ENCODE results near the gene TWNK.

Gene TWNK

DNA sequence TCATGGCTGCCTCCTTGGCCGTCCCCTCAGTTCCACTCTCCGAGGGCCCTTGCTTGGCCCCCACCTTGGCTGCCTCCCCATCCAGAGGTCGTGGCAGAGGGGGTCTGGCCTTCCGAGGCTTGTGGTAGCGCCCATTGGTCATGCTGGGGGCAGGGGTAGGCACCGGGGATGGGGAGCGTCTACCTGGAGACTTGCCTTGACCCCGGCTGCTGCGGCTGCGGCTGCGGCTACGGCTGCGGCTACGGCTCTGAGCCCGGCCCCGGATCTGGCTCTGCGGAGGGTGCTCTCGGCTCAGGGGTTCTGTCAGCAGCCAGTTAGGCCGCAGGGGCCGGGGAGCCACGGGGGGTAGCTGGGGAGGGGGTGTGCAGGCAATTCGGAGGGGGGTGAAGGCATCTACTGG, 23.0 kb downstream of the TWNK start:
- in situ Hi-C loops (cut with MboI; ENCODE audit: low sequenced_read_pairs), result no loop called here

DNA sequence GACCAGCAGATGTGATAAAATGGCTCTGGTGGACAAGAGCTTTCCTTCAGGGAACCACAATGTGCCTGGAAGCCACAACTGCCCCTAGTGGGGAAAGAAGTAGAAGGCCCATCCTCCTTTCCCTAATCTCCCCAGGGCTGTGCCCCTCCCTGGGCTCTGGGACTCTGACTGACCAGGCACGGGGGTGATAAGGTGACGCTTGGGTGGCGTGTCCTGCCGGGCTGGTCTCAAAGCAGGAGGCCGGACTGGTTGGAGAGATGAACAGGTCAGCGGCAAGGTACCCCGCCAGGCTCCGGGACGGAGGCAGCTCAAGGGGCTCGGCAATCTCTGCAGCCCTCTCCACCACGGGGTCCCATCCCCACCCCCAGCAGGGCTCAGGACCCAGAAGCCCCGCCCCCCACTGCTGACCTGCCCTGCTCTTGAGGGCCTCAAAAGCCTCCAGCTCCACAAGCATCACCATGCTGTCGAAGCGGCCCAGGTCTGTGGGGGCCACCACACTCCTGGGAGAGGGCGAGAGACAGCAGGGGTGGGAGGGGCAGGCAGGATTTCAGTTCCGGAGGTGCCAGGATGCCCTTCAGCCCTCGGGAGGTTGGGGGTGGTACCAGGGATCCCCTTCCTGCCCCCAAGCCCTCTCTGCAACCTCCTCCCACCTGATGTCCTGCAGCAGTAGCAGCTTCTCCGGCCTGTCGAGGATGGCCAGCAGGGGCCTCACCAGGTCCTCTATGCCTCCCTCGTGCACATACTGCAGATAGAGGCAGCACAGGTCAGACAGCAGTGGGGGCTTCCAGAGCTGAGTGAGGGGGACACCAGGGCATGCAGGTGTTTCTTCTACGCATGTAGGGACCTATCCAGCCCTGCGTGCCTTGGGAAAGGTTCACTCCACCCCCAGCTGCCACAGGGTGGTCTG, 24.4 kb downstream of the TWNK start:
- in situ Hi-C loops (cut with MboI; ENCODE audit: low sequenced_read_pairs), result no loop called here

DNA sequence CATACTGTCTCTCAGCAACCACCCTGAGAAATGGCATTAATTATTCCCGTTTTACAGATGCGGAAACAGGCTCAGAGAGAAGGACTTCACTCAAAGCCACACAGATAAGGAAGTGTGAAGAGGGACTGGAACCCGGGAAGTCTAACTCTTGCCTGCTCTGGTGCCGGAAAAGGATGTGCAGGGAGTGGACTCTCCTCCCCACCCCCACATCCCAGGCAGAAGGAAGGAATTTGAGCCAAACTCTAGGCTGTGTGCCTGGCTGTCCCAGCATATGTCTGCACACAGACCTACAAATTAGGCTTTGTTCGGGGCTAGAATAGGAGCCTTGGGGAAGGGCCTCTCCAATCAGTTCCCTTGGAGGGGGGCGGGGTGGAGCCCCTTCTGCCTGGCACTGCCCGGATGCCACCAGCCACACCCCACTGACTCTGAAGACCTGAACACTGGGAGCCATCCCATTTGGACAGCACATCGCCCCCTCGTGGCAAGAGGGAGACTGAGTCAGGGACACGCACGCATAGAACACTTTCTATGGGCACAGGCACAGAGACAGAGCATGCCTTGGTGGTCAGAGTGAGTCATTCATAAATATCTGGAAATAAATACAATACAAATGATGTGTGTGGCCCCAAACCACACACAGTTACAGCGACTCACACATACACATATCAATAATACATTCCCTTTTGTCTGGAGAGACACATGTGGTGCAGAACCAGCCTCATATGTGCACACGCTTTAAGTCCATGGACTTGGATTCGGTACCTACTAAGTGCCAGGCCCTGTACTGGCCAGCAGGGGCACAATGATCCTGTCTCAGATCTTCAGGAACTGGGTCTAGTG, 25.4 kb downstream of the TWNK start:
- in situ Hi-C loops (cut with MboI; ENCODE audit: low sequenced_read_pairs), result no loop called here

DNA sequence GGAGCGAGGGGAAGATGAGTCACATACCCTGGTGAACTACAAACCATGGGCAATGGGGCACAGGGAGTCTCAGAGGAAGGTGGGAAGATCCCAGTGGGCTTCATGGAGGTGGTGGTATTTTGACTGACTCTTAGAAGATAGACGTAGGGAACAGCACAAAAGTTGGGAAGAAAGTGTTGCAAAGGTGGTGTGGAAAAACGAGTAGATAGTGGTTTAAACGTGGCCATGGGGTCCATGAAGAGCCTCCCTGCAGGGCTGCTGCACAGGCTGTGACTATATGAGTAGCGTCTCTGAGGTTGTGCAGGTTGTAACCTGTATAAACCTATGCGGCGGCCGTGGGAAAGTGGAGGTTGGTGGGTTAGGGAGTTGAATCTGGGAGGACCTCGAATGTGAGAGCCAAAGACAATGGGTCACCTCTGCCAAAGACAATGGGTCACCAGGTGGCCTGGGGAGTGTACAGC, 26.1 kb downstream of the TWNK start:
- in situ Hi-C loops (cut with MboI; ENCODE audit: low sequenced_read_pairs), result no loop called here

DNA sequence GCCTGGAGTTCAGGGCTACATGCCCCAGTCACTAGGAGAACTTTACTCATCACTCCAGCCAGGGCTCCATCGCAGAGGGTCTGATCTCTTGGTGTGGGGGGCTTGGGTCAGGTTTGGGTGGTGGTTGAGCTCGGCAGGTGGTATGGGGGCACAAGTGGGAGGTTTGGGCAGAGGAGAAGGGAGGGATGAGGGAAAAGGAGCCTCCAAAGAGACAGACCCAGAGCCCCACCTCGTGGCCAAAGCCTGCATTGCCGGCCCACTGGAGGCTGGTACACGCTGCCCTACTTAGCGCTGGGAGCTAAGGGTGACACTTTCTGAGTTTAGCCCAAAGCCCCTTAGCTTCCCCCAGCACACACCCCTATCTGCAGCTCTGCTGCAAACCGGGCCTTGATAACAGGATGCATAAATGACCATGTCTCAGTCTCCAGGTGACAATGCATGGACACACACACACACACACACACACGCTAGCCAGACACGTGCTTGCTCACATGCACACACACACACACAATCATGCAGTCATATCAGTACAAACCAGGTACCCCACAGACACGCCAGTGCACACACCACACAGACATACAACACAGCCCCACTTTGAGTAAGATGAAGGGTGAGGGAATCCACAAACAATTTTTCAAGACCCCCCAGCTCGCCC, 27.0 kb downstream of the TWNK start:
- in situ Hi-C loops (cut with MboI; ENCODE audit: low sequenced_read_pairs), result no loop called here

DNA sequence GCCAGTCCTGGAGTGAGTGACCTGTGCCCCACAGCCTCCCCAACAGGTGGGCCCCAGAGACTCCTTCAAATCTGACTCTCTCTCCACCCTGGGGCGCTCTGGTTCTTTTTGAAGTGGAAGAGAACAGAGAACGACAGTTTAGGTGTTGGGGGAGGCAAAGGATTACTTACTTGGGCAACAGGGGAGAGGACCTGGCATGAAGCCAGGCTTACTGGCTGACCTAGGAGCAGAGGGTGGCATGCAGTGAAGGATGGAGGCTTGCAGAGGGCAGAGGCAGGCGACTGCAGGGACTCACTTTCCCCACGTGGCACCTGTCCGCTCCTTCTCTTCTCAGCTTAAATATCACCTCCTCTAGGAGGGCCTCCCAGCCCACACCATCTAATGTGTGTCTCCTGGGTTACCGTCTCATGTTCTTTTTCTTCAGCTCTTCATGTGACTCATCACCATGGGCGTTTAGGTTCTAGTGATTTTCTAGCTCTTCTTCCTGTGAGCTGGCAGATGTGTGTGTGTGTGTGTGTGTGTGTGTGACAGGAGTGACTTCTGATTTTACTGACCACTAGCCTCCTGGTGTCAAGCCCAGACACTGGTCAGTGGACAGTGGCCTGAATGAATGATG, 27.7 kb downstream of the TWNK start:
- in situ Hi-C loops (cut with MboI; ENCODE audit: low sequenced_read_pairs), result no loop called here

DNA sequence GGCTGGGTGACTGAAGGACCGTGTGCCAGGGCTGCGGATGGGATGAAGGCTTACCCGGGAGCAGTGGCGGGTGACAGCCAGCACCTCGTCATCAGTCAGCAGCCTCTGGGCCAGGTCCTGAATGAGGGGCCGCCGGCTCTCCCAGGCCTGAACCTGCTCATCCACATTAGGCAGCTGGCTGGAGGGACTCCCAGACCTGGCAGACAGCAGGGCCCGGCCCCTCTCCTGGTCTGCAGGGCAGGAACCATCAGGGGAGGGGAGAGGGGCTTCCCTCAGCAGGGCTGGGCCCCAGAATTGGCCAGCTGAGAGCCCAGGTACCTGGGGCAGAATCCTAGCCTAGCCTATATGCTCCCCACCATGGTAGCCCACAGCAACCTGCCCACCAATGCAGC, 28.2 kb downstream of the TWNK start:
- in situ Hi-C loops (cut with MboI; ENCODE audit: low sequenced_read_pairs), result no loop called here

DNA sequence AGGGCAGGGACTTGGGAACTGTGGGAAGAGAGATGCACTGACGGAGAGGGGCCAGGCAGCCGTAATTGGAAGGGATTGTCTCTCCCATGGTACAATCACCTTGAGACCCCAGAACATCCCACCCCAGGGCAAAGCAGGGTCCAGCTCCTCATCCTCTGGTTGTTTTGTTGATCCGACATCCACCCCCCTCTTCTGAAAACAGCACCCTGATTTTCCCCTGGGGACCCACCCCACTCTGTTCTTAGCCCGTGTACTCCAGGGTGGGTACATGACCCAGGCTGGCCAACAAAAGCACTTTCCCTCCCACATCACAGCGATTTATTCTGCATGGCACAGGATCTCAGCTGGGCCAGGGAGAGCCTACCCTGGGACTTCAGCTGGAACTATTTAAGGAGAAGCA, 29.5 kb downstream of the TWNK start:
- in situ Hi-C loops (cut with MboI; ENCODE audit: low sequenced_read_pairs), result no loop called here

DNA sequence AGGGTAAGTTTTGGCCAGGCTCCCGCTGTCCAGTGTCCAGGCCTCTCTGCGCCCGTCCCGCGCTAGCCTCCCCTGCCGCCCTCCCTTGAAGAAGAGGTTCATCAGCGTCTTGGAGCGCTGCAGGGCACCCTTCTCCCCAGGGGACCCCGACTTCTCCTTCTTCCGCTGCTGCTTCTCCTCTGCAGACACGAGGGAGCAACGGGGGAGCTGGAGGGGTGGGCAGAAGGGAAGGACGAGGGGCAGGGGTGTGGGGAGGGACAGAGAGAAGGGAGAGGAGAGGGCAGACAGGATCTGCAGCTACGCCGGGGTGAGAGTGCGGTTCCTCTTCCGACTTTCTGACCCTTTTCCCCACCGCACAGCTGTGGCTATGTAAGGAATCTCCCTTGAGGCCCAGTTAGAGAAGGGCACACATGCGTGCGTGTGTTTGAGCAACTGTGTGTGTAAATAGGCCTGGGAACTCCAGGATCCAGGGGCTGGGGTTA, 30.8 kb downstream of the TWNK start:
- in situ Hi-C loops (cut with MboI; ENCODE audit: low sequenced_read_pairs), result no loop called here

DNA sequence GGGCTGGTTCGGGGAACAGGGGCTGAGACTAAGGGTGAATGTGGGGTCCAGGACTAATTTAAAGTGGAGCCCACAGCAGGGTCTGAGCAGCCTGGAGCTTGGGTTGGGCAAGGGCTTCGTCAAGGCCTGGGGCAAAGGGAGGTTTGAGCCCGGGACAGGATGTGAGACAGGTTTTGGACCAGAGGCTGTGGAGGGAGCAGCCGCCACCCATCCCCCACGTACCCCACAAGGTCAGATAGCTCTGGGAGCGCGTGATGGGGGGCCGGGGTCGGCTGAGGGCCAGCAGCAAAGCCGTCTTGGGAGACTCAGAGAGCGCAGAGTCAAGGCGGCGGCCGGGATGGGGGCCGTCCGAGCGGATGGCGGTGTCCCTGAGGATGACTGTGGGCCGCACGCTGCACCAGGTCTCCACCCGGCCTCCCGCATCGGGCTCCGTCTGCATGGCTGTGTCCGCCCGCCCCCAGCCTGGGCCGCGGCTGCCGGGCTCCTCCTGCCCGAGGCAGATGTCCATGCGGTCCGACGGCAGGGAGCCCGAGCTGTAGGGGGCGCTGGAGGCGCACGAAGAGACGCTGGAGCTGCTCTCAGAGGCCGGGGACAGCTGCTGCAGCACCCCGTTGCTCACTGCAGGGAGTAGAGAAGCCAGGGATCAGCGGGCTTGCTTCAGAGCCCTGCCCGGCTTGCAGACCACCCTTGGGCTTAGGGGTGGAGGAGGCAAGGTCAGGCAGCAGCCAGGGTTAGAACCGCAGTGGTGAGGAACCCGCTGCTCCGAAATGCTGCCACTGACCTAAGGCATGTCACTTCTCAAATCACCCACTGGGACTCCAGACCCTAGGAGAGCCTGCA, 31.5 kb downstream of the TWNK start:
- in situ Hi-C loops (cut with MboI; ENCODE audit: low sequenced_read_pairs), result no loop called here

DNA sequence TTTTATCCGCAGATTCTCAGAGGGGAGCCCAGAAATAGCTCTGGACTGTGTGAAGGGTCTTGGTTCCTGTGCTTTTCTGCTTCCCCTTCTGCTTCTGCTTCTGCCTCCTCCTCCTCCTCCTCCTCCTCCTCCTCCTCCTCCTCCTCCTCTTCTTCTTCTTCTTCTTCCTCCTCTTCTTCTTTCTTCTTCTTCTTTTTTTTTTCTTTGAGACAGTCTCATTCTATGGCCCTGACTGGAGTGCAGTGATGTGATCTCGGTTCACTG, 32.0 kb downstream of the TWNK start:
- in situ Hi-C loops (cut with MboI; ENCODE audit: low sequenced_read_pairs), result no loop called here

DNA sequence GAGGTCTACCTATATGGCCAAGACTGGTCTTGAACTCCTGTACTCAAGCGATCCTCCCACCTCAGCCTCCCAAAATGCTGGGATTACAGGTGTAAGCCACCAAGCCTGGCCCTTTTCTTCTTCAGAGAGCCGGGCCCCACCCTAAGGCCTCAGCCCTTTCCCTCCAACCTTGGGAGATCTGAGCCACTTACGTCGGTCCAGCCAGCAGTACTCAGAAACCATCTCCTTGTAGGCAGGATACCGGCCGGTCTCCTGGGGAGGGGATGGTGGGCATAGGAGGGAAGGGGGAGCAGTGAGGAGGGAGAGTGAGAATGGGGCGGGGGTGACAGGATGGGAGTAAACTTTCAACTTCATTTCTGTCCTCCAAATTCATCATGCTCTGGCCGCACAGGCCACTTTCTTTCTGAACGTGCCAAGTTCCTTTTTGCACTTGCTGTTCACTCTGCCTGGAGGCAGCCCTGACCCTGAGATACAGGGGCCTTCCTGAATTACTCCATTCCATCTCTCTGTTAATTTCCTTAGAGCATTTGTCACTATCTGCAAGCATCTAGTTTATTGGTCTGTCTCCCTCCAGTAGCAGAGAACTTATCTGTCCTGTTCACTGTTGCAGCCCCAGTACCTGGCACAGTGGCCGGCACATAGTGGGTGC, 33.2 kb downstream of the TWNK start:
- in situ Hi-C loops (cut with MboI; ENCODE audit: low sequenced_read_pairs), result no loop called here

DNA sequence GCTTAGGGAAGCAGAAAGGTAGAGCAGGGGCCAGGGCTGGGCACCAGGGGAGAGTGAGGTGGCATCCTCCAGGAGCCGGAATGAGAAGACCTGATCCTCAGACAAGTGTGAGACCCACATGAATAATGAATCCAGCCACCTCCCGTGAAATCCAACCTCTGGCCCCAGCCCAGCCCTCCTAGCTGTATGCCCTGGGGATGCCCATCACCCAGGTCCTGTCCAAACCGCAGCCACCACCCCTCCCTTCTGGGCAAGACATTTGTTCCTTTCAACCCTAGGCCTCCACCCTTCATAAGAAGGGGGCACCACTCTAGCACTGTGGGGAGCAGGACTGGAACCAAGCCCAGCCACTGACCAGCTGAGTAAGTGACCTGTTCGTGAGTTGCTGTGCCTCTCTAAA, 33.9 kb downstream of the TWNK start:
- in situ Hi-C loops (cut with MboI; ENCODE audit: low sequenced_read_pairs), result no loop called here

DNA sequence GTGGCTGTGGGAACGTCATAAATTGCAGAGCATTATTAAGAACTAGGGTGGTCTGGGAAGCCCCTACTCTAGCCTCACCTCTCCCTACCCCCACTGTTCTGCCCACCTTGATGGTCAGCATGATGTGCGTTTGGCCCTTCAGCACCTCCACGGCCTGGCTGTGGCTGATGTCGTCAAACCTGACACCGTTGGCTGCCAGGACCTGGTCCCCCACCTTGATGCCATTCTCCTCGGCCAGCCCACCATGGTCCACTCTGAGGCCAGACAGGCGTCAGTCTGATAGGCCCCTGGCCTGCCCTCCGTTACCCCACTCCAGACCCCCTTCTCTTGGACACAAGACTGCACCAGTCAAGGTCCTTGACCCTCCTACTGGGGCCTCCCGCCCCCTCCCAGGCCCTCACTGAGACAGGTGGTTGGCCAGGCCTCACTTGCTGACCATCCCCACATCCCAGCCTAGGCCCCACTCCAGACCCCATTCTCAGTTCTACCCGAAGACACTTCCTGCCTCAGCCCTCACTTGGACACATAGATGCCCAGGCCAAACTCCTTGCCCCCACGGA, 34.4 kb downstream of the TWNK start:
- in situ Hi-C loops (cut with MboI; ENCODE audit: low sequenced_read_pairs), result no loop called here

DNA sequence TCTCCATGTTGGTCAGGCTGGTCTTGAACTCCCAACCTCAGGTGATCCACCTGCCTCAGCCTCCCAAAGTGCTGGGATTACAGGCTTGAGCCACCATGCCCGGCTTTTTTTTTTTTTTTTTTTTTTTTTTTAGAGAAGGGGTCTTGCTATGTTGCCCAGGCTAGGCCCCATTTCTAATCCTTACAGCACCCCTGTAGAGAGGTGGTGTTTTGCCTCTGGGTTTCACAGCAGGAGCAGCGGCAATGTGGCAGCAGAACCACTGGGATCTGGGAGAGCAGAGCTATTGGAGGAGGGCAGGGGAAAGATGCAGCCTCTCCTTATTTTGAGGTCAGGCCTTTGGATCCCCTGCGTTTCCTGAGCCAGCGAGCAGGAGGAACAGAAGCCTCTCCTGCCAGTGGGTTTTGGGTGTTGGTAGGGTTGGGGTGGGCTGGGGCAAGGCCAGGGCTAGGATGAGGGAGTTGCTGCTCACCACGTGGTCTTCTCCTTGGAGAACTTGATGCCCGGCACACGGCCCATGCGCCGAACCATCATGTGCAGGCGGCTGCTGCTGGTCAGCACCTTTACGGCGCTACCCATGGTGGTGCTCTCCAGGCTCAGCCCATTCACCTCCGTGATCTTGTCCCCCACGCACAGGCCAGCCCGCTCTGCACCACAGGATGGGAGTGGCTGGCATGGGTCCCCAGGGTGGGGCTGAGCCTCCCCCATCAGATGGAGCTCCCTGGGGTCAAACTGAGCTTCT, 35.8 kb downstream of the TWNK start:
- in situ Hi-C loops (cut with MboI; ENCODE audit: low sequenced_read_pairs), result no loop called here

DNA sequence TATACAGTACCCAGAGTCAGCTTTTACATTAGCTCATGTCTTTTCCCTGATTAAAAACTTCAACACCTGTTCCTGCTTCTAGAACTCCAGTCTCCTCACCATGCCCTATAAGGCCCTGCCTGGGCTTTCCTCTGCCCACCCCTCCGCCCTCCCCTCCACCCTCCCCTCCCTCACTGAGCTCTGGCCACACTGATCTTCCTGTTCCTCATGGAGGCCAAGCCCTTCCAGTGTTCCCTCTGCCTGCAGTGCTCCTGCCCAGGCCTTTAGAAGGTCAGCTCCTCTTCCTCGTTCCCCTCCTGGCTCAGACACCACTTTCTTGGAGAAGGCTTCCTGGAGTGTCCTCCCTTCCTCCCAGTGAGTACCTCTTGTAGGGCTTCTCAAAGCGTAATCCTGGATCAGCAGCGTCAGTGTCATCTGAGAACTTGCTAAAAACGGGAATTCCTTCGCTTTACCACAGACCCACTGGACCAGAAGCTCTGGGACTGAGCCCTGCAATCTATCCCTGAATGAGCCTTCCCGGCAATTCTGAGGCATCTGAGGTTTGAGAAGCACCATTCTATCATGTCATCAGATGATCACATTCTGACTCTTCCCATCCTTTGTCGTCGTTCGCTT, 39.9 kb downstream of the TWNK start:
- in situ Hi-C loops (cut with MboI; ENCODE audit: low sequenced_read_pairs), result no loop called here

DNA sequence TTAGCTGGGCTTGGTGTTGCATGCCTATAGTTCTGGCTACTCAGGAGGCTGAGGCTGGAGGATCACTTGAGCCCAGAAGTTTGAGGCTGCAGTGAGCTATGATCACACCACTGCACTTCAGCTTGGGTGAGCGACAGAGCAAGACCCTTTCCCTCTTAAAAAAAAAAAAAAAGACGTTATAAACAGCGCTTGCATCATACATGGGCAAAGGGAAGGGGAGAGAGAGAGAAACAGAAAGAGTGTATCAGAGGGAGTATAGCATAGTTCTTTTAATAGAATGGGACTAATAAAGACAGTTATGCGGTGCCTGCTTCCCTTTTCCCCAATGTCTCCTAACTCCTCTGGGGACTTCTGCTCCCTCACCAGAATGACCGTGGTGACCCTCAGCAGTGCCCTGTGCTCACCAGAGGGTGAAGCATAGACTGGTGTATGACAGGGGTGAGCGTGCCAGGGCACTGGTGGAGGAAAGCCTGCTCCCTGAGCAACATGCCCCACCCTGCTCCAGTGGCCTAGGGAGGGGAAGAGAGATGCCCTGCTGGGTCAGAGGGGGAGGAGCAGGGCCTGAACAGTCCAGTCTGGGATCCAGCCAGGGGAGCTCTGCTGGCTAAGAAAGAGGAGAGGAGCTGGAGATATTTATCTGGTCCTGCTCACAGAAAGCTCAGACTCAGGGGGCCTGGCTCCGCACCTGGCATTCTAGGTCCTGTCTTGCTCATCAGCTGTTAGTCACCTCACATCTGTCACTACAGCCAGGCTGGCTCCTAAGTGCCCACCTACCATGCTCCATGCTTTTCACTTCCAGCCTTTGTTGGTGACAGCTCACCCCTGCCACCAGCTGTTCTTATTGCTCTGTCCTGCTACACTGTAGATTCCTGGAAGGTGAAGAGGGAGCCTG, 41.3 kb downstream of the TWNK start:
- in situ Hi-C loops (cut with MboI; ENCODE audit: low sequenced_read_pairs), result no loop called here
